GM19351 (cell line): ENCODE results near the gene ELSPBP1.
"Not testable (repeated sequence)": the region's sequence is repeated elsewhere in the genome, so short reads cannot be mapped to it uniquely, and the experiment has no call there.

Experiments used
- ATAC-seq: cut with Tn5 transposase; IDR thresholded peaks from one replicate; pipeline ENCODE4 v1.9.1; 2021; ENCODE audit warnings: mild to moderate bottlenecking, moderate library complexity; ENCODE audit not compliant: unreplicated experiment

The ELSPBP1 gene

DNA sequence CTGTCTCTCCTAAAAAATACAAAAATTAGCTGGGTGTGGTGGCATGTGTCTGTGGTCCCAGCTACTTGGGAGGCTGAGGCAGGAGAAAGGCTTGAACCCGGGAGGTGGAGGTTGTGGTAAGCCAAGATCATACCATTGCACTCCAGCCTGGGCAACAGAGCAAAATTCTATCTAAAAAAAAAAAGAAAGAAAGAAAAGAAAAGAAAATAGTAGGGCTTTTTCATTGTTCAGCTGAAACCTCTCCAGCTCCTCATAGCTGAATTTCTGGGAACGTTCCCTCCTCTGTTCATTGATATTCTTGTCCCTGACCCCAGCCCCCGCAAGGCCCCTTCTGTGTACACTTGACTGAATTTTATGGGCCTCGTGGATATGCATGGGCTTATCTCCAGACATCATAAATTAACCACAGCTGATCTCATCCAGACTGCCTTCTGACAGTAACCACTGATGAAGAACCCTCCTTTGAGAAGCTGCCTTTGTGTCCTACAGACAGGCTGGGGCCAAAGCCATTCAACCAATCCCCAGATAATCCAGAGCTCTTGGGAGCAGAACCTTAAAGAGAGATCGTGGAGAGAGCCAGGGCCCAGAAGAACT lies at the start of gene ELSPBP1:
ELSPBP1 (plus strand) TSS at position 424 of the 594 bp plus-strand sequence. CDS start 14,036 bp downstream, outside the sequence.
- ATAC-seq: no peak

- not testable (repeated sequence) for ATAC-seq
Observed at GRCh38 chr19:47949852-47950521, 44.4 kb upstream of the ELSPBP1 start.

DNA sequence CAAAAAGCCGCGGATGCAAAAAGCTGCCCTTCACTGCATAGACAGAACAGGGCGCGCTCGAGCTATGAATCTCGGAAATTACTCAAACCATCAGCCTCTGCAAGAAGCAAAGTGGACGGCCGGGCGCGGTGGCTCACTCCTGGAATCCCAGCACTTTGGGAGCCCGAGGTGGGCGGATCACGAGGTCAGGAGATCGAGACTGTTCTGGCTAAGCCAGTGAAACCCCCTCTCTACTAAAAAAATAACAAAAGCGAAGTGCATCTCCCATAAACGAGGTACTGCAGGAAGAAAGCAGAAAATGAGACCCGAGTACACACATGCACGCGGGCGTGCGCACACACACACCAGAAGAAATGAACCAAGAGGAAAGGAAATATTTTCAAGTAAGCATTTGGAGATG lies 42.3 kb upstream of the ELSPBP1 start:
- ATAC-seq: not testable (repeated sequence)

- not testable (repeated sequence) for ATAC-seq
Observed at GRCh38 chr19:47955936-47956335, 38.5 kb upstream of the ELSPBP1 start.

DNA sequence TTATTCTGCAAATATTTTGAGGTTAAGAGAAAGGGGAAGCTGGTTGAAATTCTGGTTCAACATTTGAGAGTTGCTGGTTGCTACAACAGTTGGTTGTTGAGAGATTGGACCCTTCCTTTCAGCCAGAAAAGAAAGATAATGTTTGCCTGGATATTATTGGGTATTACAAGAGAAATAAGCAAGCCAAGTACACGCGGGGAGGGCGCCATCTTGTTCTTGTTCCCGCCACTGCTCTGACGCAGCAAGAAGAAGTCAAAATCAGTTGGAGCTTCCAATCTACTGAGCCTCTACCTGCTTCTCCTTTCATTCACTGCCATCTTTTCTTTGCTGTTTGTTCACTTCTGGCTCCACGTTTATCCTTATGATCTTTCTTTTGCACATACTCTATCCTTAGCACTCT lies 20.9 kb upstream of the ELSPBP1 start:
- no peak for ATAC-seq

GRCh38 chr19:47991191-47991808 lies 3.1 kb upstream of the ELSPBP1 start:
- ATAC-seq: no peak

DNA sequence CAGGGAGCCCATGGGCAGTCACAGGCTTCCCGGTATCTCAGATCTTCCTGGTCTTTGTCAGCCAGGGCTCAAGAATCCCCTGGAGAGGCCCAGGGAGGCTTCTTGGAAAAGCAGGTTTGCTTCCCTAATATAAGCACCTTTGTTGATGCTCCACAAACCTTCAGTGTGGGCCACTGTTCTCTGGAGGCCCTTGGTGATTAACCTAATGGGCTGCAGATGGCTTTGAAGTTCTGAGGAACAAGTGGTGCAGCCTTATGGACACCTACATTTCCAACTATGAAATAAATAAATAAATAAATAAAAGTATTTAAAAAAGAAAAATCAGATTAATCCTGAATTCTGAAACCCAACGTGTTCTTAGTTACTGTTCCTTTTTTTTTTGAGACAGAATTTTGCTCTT lies 2.4 kb upstream of the ELSPBP1 start, which contains the start of gene BSPH1:
BSPH1 (minus strand) TSS at position 101 of the 400 bp plus-strand sequence; CDS start at position 12, 89 bp downstream.
- ATAC-seq: no peak

DNA sequence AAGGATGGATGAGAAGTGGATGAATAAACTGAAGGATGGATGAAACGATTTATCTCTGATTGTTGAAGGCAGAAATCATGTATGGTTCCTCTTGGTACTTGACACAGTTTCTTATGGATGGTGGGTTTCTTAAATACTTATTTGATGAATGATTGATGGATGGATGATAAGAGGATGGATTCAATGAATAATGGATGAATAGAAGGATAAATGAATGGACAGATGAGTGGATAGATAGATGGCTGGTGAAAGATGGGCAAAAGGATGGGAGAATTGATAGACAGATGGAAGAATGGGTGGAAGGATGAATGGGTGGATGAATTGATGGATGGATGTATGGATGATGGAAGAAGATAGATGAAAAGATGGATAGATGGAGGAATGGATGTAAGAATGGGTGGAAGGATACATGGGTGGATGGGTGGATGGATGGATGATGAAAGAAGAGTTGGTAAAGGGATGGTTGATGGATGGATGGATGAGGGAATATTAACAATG lies 1.8 kb downstream of the ELSPBP1 start:
- ATAC-seq: no peak

- no peak for ATAC-seq
Observed at GRCh38 chr19:47998800-47999199, 4.4 kb downstream of the ELSPBP1 start.

- ATAC-seq: no peak
Observed at GRCh38 chr19:48000846-48001245, 6.4 kb downstream of the ELSPBP1 start.

DNA sequence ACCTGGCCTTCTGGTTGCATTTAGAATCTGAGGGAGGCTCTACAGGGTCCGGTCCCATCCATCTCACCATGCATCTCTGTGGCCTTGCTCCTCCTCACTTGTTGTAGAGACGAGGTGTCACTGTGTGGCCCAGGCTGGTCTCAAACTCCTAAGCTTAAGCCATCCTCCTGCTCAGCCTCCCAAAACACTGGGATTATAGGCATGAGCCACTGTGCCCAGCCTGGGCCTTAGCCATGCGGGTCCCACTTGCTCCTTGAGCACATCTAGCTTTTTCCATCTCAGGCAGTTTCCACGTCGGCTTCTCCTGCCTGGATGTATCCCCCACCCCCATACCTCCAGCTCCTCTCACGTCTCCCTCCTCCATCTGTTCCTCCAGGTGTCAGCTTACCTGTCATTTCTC lies 9.8 kb downstream of the ELSPBP1 start:
- ATAC-seq: no peak

- ATAC-seq: no peak
Observed at GRCh38 chr19:48006762-48007161, 12.3 kb downstream of the ELSPBP1 start.

- ATAC-seq: no peak
Observed at GRCh38 chr19:48010932-48011758, 16.7 kb downstream of the ELSPBP1 start.

DNA sequence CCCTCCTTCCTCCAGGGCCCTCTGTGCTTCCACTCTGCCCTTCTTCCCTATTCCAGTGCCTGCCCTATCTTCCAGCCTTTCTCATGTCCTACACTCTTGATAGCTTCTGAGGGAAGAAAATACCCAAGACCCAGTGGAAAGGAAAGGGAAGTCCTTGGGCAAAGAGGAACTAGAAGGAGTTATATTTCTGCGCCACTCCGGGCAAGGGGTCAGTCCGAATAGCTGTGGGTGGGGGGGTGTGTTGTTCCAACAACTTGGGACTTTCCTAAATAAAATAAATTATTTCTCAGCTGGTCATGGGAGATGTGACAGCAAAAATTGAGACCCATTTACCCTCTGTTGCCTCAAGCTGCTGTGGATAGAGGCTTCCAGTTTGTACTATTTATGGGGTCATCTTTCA lies 26.3 kb downstream of the ELSPBP1 start:
- ATAC-seq: no peak

- no peak for ATAC-seq
Observed at GRCh38 chr19:48023011-48023410, 28.6 kb downstream of the ELSPBP1 start.

DNA sequence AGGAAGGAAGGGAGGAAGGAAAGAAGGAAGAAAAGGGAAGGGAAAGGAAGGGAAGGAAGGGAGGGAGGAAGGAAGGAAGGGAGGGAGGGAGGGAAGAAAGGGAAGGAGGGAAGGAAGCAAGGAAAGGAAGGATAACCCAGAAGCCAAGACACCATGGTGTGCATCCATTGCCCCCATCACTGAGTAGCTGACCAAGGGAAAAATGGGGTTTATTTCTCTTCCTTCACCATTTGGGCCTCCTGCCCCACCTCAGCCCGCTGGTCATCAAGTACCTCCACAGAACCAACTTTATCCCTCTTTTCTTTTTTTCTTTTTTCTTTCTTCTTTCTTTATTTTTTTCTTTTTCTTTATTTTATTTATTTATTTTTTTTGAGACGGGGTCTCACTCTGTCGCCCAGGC lies 29.1 kb downstream of the ELSPBP1 start:
- no peak for ATAC-seq

- no peak for ATAC-seq
Observed at GRCh38 chr19:48025480-48025879, 31.0 kb downstream of the ELSPBP1 start.

DNA sequence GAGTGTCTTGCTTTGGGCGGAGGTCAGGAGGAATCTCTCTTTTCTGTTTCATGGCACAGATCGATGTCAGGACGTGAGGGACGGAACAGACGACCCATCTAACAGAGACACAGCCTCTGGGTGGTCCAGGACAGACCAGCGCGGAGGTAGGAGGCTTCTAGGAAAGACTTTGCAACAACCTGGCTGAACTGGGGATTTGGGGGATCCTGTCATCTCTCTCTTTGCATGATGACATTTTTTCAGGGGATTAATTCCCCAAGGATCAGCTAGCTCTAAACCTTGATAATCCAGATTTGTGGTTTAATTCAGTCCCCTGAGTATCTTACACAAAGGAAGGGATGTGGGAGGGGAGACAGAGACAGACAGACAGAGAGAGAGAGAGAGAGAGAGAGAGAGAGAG lies 35.0 kb downstream of the ELSPBP1 start:
- no peak for ATAC-seq

DNA sequence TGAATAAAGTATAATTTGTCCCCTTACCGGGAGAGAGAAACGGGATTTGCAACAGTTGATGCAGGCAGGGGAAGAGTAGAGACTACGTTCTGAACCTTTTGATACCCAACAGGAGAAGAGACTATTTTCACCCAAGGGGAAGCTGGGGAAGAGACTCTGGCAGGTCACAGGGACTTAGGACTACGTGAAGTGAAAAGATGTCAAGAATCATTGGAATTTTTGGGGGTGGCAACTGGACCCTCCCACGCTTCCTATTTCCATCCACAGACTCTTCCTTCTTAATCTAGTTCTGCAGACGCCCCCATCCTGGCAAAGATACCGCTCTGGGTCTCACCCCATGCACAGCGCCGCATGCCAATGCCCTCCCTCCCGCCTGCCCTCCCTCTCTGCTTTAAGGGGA lies 35.6 kb downstream of the ELSPBP1 start:
- ATAC-seq: no peak

- ATAC-seq: no peak
Observed at GRCh38 chr19:48033604-48034003, 39.2 kb downstream of the ELSPBP1 start.

GRCh38 chr19:48036765-48037164 lies 42.3 kb downstream of the ELSPBP1 start:
- no peak for ATAC-seq
